BJ (cell line): Measurements from ENCODE around the gene TMEM147. TPM values are rescaled to one million over a fixed set of nuclear protein-coding genes. Genes with fewer than 3 reads are reported as not detected.

Source experiments
- CTCF ChIA-PET: fragments of 350-600 bp; formaldehyde crosslinking; extraction: SDS; loops from one replicate; lab custom pipeline; 2021; ENCODE audit warnings: antibody characterized with exemption, inconsistent platforms; lab: Yijun Ruan, JAX
- POLR2A ChIA-PET: fragments of 300-600 bp; sonication (Branson Sonifier 250); formaldehyde crosslinking; extraction: SDS; loops from one replicate; lab custom pipeline; 2021; ENCODE audit warnings: antibody characterized with exemption; lab: Charles Lee
- DNase-seq: peaks from one replicate; pipeline ENCODE4 v3.0.0-alpha.2; 2011; ENCODE audit warnings: low read depth
- H3K27me3 ChIP-seq: 2 replicates; pipeline ENCODE4 v1.6.0; 2011; ENCODE audit warnings: low read length; ENCODE audit not compliant: control insufficient read depth, insufficient read depth
- H3K36me3 ChIP-seq: 2 replicates; pipeline ENCODE4 v1.5.1; 2011; ENCODE audit warnings: low read length; ENCODE audit not compliant: control insufficient read depth, insufficient read depth
- H3K4me3 ChIP-seq: 2 replicates; pipeline ENCODE4 v1.5.1; 2011; ENCODE audit warnings: low read depth, mild to moderate bottlenecking, control low read depth, low read length
- CTCF ChIP-seq: IDR thresholded peaks from 2 replicates; pipeline ENCODE4 v1.5.1; 2011; ENCODE audit warnings: low read depth, mild to moderate bottlenecking, control low read depth, inconsistent platforms, low read length, moderate library complexity; ENCODE audit not compliant: insufficient read depth
- polyA plus RNA-seq: library from polyadenylated mRNA; depleted of rRNA; stranded (reverse); fragments of >200 nt; gene quantifications from 2 replicates; pipeline ENCODE4 v1.2.3, GENCODE V29; 2011

TMEM147 gene
- polyA plus RNA-seq, 1 experiment = 200 TPM

DNA sequence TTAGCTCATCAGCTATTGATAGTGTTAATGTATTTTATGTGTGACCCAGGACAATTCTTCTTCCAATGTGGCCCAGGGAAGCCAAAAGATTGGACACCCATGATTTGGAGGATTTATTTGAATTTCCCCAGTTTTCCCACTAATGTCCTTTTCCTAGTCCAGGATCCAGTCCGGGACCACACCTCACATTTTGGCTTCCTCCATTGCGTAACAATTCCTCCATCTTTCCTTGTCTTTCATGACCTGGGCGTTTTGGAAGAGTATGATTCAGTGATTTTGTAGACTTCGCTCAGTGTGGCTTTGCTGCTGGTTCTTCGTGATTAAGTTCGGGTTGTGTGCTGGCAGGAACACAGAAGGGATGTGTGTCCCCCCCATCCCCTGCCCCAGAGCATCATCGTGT lies 21.3 kb downstream of the TMEM147 start:
- H3K27me3 ChIP-seq = peaks cover 2% of the 10 kb centered on the region; the same call in 1 of the 2 replicates
- H3K4me3 ChIP-seq = no peak overlapping the region
- POLR2A ChIA-PET = no interaction called here
- H3K36me3 ChIP-seq = no peaks in the 10 kb centered on the region
- no peak for DNase-seq
- CTCF ChIA-PET = interaction anchor here (1.3 kb wide), 1 partner anchor 11 kb away, joined by 3 read pairs; no protein-coding TSS in a partner anchor
- no peak for TF ChIP-seq CTCF

GRCh38 chr19:35569281-35569781 lies 23.9 kb downstream of the TMEM147 start:
- DNase-seq = no peak
- TF ChIP-seq CTCF = no peak
- Histone ChIP-seq H3K36me3 (no peaks in the 10 kb centered on the region), H3K4me3 (no peak overlapping the region), H3K27me3 (peaks cover 2% of the 10 kb centered on the region; the same call in 1 of the 2 replicates)
- CTCF ChIA-PET = no interaction called here
- POLR2A ChIA-PET = no interaction called here

DNA sequence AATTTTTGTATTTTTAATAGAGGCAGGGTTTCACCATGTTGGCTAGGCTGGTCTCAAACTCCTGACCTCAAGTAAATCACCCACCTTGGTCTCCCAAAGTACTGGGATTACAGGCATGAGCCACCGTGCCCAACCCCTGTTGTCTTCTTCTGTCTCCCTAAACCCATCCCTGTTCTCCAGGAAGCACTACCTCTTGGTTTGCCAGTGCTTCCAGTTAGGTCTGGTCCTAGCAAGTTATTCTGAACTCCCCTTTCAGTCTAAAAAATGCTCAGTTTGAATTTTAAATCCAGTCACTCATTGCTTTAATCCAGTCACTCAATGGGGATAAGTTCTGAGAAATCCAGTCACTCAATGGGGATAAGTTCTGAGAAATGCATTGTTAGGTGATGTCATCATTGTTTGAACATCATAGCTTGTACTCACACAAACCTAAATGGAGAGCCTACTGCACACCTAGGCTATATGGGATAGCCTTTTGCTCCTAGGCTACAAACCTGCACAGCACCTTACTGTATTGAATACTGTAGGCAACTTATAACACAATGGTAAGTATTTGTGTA lies 26.1 kb downstream of the TMEM147 start:
- no peak overlapping the region for H3K4me3 ChIP-seq
- CTCF ChIA-PET = no interaction called here
- TF ChIP-seq CTCF = no peak
- DNase-seq = no peak
- POLR2A ChIA-PET = no interaction called here
- peaks cover 2% of the 10 kb centered on the region for H3K27me3 ChIP-seq
- H3K36me3 ChIP-seq = no peaks in the 10 kb centered on the region

- ChIA-PET POLR2A (no interaction called here), CTCF (no interaction called here)
- no peaks in the 10 kb centered on the region; the same call in 1 of the 2 replicates for H3K27me3 ChIP-seq
- H3K4me3 ChIP-seq = no peak overlapping the region
- H3K36me3 ChIP-seq = no peaks in the 10 kb centered on the region
- TF ChIP-seq CTCF = no peak
- no peak for DNase-seq
These were observed 32.5 kb downstream of the TMEM147 start for GRCh38 chr19:35577918-35578317.

GRCh38 chr19:35578707-35579106 lies 33.3 kb downstream of the TMEM147 start:
- Histone ChIP-seq H3K4me3 (no peak overlapping the region), H3K36me3 (no peaks in the 10 kb centered on the region), H3K27me3 (no peaks in the 10 kb centered on the region; the same call in 1 of the 2 replicates)
- TF ChIP-seq CTCF = no peak
- ChIA-PET CTCF (interaction anchor here (0.8 to 1.0 kb wide), 2 partner anchors 12 to 30 kb away, joined by 3 read pairs; no protein-coding TSS in a partner anchor), POLR2A (no interaction called here)
- DNase-seq = no peak
